Activated T-cell treated with anti-CD3 and anti-CD28 coated beads for 1 hour (primary cell): ENCODE data around the gene UNC119.

Source experiments
- DNase-seq: peaks from one replicate; pipeline ENCODE4 v3.0.0-alpha.2; 2020; ENCODE audit warnings: low read depth

The UNC119 gene

GRCh38 chr17:28544402-28545140 is 7.9 kb downstream of the UNC119 start:
- no peak for DNase-seq

- DNase-seq, result no peak
Observed at GRCh38 chr17:28541439-28541838, 11.0 kb downstream of the UNC119 start.

- DNase-seq, result no peak
Observed at GRCh38 chr17:28540231-28540630, 12.2 kb downstream of the UNC119 start.

GRCh38 chr17:28538296-28538895 is 14.0 kb downstream of the UNC119 start:
- no peak for DNase-seq

- no peak for DNase-seq
Observed at GRCh38 chr17:28537219-28537610, 15.2 kb downstream of the UNC119 start.

GRCh38 chr17:28536532-28537218 is 15.7 kb downstream of the UNC119 start:
- no peak for DNase-seq

GRCh38 chr17:28534740-28535375 is 17.6 kb downstream of the UNC119 start:
- no peak for DNase-seq

- DNase-seq, result no peak
Observed at GRCh38 chr17:28533091-28533807, 19.2 kb downstream of the UNC119 start.

- DNase-seq, result no peak
Observed at GRCh38 chr17:28532050-28532960, 20.1 kb downstream of the UNC119 start.

- no peak for DNase-seq
Observed at GRCh38 chr17:28530926-28531325, 21.5 kb downstream of the UNC119 start.

- no peak for DNase-seq
Observed at GRCh38 chr17:28530250-28530649, 22.2 kb downstream of the UNC119 start.

- DNase-seq, result no peak
Observed at GRCh38 chr17:28529013-28529400, 23.4 kb downstream of the UNC119 start.

GRCh38 chr17:28528327-28529012 is 24.0 kb downstream of the UNC119 start:
- DNase-seq, result no peak

- no peak for DNase-seq
Observed at GRCh38 chr17:28527859-28528258, 24.6 kb downstream of the UNC119 start.

- no peak for DNase-seq
Observed at GRCh38 chr17:28527181-28527681, 25.2 kb downstream of the UNC119 start.

- DNase-seq, result no peak
Observed at GRCh38 chr17:28526381-28526780, 26.0 kb downstream of the UNC119 start.

GRCh38 chr17:28524476-28525424 is 27.7 kb downstream of the UNC119 start:
- no peak for DNase-seq

GRCh38 chr17:28523876-28524275 is 28.5 kb downstream of the UNC119 start:
- no peak for DNase-seq

- DNase-seq, result no peak
Observed at GRCh38 chr17:28523186-28523585, 29.2 kb downstream of the UNC119 start.
